HAP-1 (cell line): ENCODE results near the gene SLC5A9.
"Not testable (repeated sequence)": the region's sequence is repeated elsewhere in the genome, so short reads cannot be mapped to it uniquely, and the experiment has no call there.

Experiments used
- DNase-seq, 2 experiments: peaks; one replicate each; pipeline ENCODE4 v3.0.0-alpha.2; 2016 to 2020; ENCODE audit warnings: low spot score in 2 of 2
- H3K27me3 ChIP-seq: fragments of 250-450 bp; sonication (Bioruptor Pico); 2 replicates; pipeline ENCODE4 v1.5.1; 2020; ENCODE audit warnings: low read depth, mild to moderate bottlenecking, moderate library complexity
- H3K36me3 ChIP-seq: fragments of 250-450 bp; sonication (Bioruptor Pico); replicated peaks from 2 replicates; pipeline ENCODE4 v1.5.1; 2020; ENCODE audit warnings: mild to moderate bottlenecking
- H3K4me1 ChIP-seq: fragments of 250-450 bp; sonication (Bioruptor Pico); 2 replicates; pipeline ENCODE4 v1.5.1; 2020; ENCODE audit warnings: mild to moderate bottlenecking
- H3K4me3 ChIP-seq: fragments of 250-450 bp; sonication (Bioruptor Pico); 2 replicates; pipeline ENCODE4 v1.5.1; 2020; ENCODE audit warnings: mild to moderate bottlenecking, moderate library complexity
- H3K9me3 ChIP-seq: fragments of 250-450 bp; sonication (Bioruptor Pico); 2 replicates; pipeline ENCODE4 v1.5.1; 2020; ENCODE audit warnings: mild to moderate bottlenecking, moderate library complexity
- in situ Hi-C: fragments of 300-500 bp; cut with MboI; formaldehyde crosslinking; loops from 3 replicates; pipeline ENCODE4 v1.14.3; 2020; ENCODE audit warnings: low sequenced_read_pairs, inconsistent platforms, mixed read lengths

Gene SLC5A9

DNA sequence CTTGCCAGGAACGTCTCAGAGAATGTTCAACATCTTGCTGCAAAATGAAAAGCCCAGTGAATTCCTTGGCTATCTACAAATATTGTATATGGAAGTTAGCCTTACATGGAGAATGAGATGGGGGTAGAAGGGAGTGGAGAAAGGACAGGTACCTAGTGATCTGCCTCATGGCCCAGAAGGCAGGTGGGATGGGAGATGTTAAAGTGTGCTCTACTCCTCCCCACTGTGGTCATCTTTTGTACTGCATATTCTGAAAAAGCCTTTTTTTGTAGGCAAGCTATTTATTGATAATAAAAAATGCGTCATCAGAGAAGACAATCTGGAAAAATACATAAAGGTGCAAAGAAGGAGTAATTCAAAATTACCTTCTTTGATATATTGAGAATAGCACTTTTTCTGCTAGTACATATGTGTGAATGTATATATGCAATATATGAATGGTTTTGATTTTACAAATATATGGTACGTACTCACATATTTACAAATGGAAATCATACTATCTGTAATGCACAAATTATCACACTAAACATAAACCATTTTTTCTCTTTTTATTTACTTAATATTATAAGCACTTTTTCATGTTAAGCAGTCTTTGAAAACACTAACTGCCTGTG, 19.1 kb upstream of the SLC5A9 start:
- no peaks in the 10 kb centered on the region for H3K4me1 ChIP-seq
- H3K27me3 ChIP-seq = no peaks in the 10 kb centered on the region
- in situ Hi-C loops = loop anchor here (5.0 to 25.0 kb wide), 2 partner anchors 96 to 466 kb away; no protein-coding TSS in a partner anchor
- H3K36me3 ChIP-seq = no peaks in the 10 kb centered on the region
- peak; percentile 5 to 28 for DNase-seq
- no peak overlapping the region for H3K4me3 ChIP-seq
- no peaks in the 10 kb centered on the region for H3K9me3 ChIP-seq

GRCh38 chr1:48205522-48205921, 17.0 kb upstream of the SLC5A9 start:
- in situ Hi-C loops = loop anchor here (25.0 kb wide), 1 partner anchor 468 kb away; no protein-coding TSS in a partner anchor
- DNase-seq = no peak
- no peaks in the 10 kb centered on the region for H3K36me3 ChIP-seq
- H3K4me1 ChIP-seq = no peaks in the 10 kb centered on the region
- H3K27me3 ChIP-seq = no peaks in the 10 kb centered on the region
- H3K9me3 ChIP-seq = no peaks in the 10 kb centered on the region
- H3K4me3 ChIP-seq = no peak overlapping the region

DNA sequence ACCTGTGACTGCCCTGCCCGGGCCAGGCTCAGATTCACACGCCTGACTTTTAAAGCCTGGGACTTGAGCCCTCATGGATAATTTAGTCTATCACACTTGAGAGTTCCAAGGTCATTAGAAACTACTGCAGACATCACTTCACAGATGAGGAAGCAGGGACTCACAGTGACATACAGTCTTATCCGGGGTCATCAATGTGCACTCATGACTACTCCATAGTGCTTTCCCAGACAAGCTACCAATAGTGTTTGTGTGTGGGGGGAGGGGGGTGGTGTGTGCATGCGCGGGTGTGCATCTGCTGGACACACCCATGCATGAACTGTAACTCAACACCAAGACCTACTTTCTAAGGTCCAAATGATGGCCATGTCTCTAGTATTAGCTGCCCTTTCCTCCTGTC, 16.1 kb upstream of the SLC5A9 start:
- in situ Hi-C loops = loop anchor here (25.0 kb wide), 1 partner anchor 469 kb away; no protein-coding TSS in a partner anchor
- Histone ChIP-seq H3K27me3 (no peaks in the 10 kb centered on the region), H3K4me3 (no peak overlapping the region), H3K36me3 (no peaks in the 10 kb centered on the region), H3K9me3 (no peaks in the 10 kb centered on the region), H3K4me1 (no peaks in the 10 kb centered on the region)
- DNase-seq = no peak

DNA sequence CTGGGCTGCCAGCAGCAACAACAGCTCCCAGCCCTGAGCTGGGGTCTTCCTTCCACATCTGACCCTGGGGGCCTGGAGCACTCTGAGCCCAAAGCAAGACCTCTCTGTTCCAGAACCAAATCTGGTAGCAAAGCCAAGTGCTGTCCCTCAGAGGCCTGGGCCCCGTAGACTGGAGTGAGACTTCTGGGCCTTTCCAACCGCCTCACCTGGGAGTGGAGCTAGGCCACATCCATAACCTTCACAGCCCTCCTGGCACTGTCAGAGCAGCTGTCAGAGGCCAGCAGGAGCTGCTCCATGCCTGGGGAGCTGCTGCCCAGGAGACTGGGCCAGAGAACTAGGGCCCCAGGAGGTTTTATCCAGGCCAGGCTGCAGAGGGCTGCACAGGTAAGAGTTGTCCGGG, 15.4 kb upstream of the SLC5A9 start:
- in situ Hi-C loops = loop anchor here (25.0 kb wide), 1 partner anchor 470 kb away; no protein-coding TSS in a partner anchor
- Histone ChIP-seq H3K9me3 (no peaks in the 10 kb centered on the region), H3K4me3 (no peak overlapping the region), H3K4me1 (no peaks in the 10 kb centered on the region), H3K27me3 (peaks cover 2% of the 10 kb centered on the region; the same call in 1 of the 2 replicates), H3K36me3 (no peaks in the 10 kb centered on the region)
- no peak for DNase-seq

- H3K4me3 ChIP-seq = no peak overlapping the region
- no peaks in the 10 kb centered on the region for H3K4me1 ChIP-seq
- in situ Hi-C loops = loop anchor here (25.0 kb wide), 1 partner anchor 470 kb away; no protein-coding TSS in a partner anchor
- no peaks in the 10 kb centered on the region for H3K36me3 ChIP-seq
- H3K9me3 ChIP-seq = no peaks in the 10 kb centered on the region
- H3K27me3 ChIP-seq = peaks cover 4% of the 10 kb centered on the region; the same call in 1 of the 2 replicates
- DNase-seq = no peak
Measured at GRCh38 chr1:48207536-48208075, 14.9 kb upstream of the SLC5A9 start.

- DNase-seq = no peak
- H3K4me1 ChIP-seq = no peaks in the 10 kb centered on the region
- in situ Hi-C loops = loop anchor here (25.0 kb wide), 1 partner anchor 471 kb away; no protein-coding TSS in a partner anchor
- H3K4me3 ChIP-seq = no peak overlapping the region
- no peaks in the 10 kb centered on the region for H3K36me3 ChIP-seq
- no peaks in the 10 kb centered on the region for H3K9me3 ChIP-seq
- H3K27me3 ChIP-seq = peaks cover 4% of the 10 kb centered on the region; the same call in 1 of the 2 replicates
Measured at GRCh38 chr1:48208251-48208650, 14.3 kb upstream of the SLC5A9 start.

GRCh38 chr1:48208652-48209051, 13.9 kb upstream of the SLC5A9 start:
- H3K4me1 ChIP-seq = no peaks in the 10 kb centered on the region
- H3K27me3 ChIP-seq = peaks cover 7% of the 10 kb centered on the region; the same call in 1 of the 2 replicates
- no peaks in the 10 kb centered on the region for H3K9me3 ChIP-seq
- H3K36me3 ChIP-seq = no peaks in the 10 kb centered on the region
- H3K4me3 ChIP-seq = no peak overlapping the region
- no peak for DNase-seq
- in situ Hi-C loops = loop anchor here (25.0 kb wide), 1 partner anchor 471 kb away; no protein-coding TSS in a partner anchor

GRCh38 chr1:48213462-48213861, 9.1 kb upstream of the SLC5A9 start:
- H3K4me3 ChIP-seq, H3K9me3 ChIP-seq, H3K27me3 ChIP-seq, H3K4me1 ChIP-seq, DNase-seq, H3K36me3 ChIP-seq: not testable (repeated sequence)
- in situ Hi-C loops = loop anchor here (25.0 kb wide), 1 partner anchor 476 kb away; no protein-coding TSS in a partner anchor

GRCh38 chr1:48214366-48214765, 8.2 kb upstream of the SLC5A9 start:
- H3K27me3 ChIP-seq, DNase-seq, H3K4me3 ChIP-seq, H3K4me1 ChIP-seq, H3K9me3 ChIP-seq, H3K36me3 ChIP-seq: not testable (repeated sequence)
- in situ Hi-C loops = loop anchor here (25.0 kb wide), 1 partner anchor 477 kb away; no protein-coding TSS in a partner anchor

GRCh38 chr1:48214820-48215219, 7.7 kb upstream of the SLC5A9 start:
- Histone ChIP-seq H3K4me1 (no peaks in the 10 kb centered on the region), H3K27me3 (peaks cover 8% of the 10 kb centered on the region; the same call in 1 of the 2 replicates), H3K36me3 (no peaks in the 10 kb centered on the region), H3K9me3 (no peaks in the 10 kb centered on the region), H3K4me3 (no peak overlapping the region)
- no peak for DNase-seq
- in situ Hi-C loops = loop anchor here (25.0 kb wide), 1 partner anchor 478 kb away; no protein-coding TSS in a partner anchor

GRCh38 chr1:48215222-48215621, 7.3 kb upstream of the SLC5A9 start:
- in situ Hi-C loops = loop anchor here (25.0 kb wide), 1 partner anchor 478 kb away; no protein-coding TSS in a partner anchor
- Histone ChIP-seq H3K27me3 (peaks cover 8% of the 10 kb centered on the region; the same call in 1 of the 2 replicates), H3K36me3 (no peaks in the 10 kb centered on the region), H3K4me3 (no peak overlapping the region), H3K4me1 (no peaks in the 10 kb centered on the region), H3K9me3 (no peaks in the 10 kb centered on the region)
- DNase-seq = no peak

DNA sequence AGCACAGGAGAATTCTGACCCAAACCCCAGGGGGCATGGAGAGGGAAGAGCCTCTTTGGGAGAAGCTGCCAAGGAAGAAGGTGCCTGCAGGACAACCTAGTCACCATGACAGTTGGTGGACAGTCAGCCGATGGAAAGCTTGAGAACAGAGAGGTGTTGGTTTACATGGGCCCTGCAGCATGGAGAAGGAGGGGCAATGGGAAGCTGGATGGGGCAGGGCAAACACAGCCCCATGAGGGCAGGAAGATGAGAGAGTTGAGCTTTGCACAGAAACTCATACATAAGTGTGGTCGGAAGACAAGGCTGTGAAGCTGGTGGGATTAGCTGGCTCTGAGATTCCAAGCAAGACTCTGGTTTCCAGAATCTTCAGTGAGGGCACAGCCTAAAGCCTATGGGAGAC, 6.6 kb upstream of the SLC5A9 start:
- no peaks in the 10 kb centered on the region for H3K36me3 ChIP-seq
- peaks cover 8% of the 10 kb centered on the region; the same call in 1 of the 2 replicates for H3K27me3 ChIP-seq
- in situ Hi-C loops = loop anchor here (25.0 kb wide), 1 partner anchor 479 kb away; no protein-coding TSS in a partner anchor
- no peak for DNase-seq
- no peak overlapping the region for H3K4me3 ChIP-seq
- H3K9me3 ChIP-seq = no peaks in the 10 kb centered on the region
- H3K4me1 ChIP-seq = no peaks in the 10 kb centered on the region

DNA sequence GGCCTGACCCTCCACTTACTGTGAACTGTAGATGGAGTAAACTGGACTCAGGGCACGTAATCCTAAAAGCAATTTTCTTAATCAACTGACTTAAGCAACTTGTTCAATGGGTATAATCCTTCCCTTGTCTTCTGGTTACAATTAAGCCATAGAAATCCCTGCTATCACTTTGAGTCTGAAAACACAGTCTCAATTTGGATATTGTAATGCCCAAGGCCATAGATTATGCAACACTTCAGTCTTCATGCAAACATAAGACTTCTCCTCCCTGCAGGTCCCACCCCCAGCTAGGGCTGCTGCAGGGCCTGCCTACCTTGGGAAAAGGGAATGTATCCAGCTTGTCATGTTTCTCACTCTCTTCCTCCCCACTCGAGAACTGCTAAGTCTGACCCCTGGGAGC, 6.2 kb upstream of the SLC5A9 start:
- H3K9me3 ChIP-seq = no peaks in the 10 kb centered on the region
- H3K4me1 ChIP-seq = no peaks in the 10 kb centered on the region
- in situ Hi-C loops = loop anchor here (25.0 kb wide), 1 partner anchor 479 kb away; no protein-coding TSS in a partner anchor
- H3K4me3 ChIP-seq = no peak overlapping the region
- no peaks in the 10 kb centered on the region for H3K36me3 ChIP-seq
- peak in 1 of 2 experiments; percentile 6 for DNase-seq
- H3K27me3 ChIP-seq = peaks cover 8% of the 10 kb centered on the region; the same call in 1 of the 2 replicates

- H3K4me3 ChIP-seq = no peak overlapping the region
- H3K36me3 ChIP-seq = no peaks in the 10 kb centered on the region
- H3K9me3 ChIP-seq = no peaks in the 10 kb centered on the region
- DNase-seq = no peak
- H3K4me1 ChIP-seq = no peaks in the 10 kb centered on the region
- peaks cover 8% of the 10 kb centered on the region; the same call in 1 of the 2 replicates for H3K27me3 ChIP-seq
- in situ Hi-C loops = loop anchor here (25.0 kb wide), 1 partner anchor 480 kb away; no protein-coding TSS in a partner anchor
Measured at GRCh38 chr1:48216941-48217340, 5.6 kb upstream of the SLC5A9 start.
